ENCODE measurements around the gene HSBP1L1. TPM values are rescaled to one million over a fixed set of nuclear protein-coding genes. Genes with fewer than 3 reads are reported as not detected.

HSBP1L1 gene
- polyA plus RNA-seq, 4 donors = 6.8 to 26.9 (median 18.2) TPM

Other genes starting within 250 kb of the HSBP1L1 start
- under 1 TPM; 0.14 to 0.40 (median 0.28) TPM for gene KCNG2, start 166.7 kb upstream of the HSBP1L1 start, polyA plus RNA-seq (ENCODE audit: insufficient read length in 4 of 4)
- gene SLC66A2, start 13.0 kb upstream of the HSBP1L1 start, polyA plus RNA-seq (ENCODE audit: insufficient read length in 4 of 4) = 10 to 100 TPM; 21.0 to 29.8 (median 24.7) TPM
- 10 to 100 TPM; 73.3 to 97.3 (median 92.0) TPM for gene TXNL4A, start 23.9 kb downstream of the HSBP1L1 start, polyA plus RNA-seq (ENCODE audit: insufficient read length in 4 of 4)
- gene RBFA, start 69.8 kb downstream of the HSBP1L1 start, polyA plus RNA-seq (ENCODE audit: insufficient read length in 4 of 4) = 10 to 100 TPM; 24.8 to 49.8 (median 28.4) TPM
- 10 to 100 TPM; 18.5 to 27.8 (median 23.9) TPM for gene ADNP2, start 144.6 kb downstream of the HSBP1L1 start, polyA plus RNA-seq (ENCODE audit: insufficient read length in 4 of 4)